Right lobe of liver (tissue), 4 donors: ENCODE data around the gene SYTL1.

Experiments
- CTCF ChIP-seq, 4 donors: fragments of 200-600 bp in 3 of 4; fragments of 450-650 bp in 1 of 4; IDR thresholded peaks; one replicate each; pipeline versions ENCODE4 v1.5.1 to v1.8.0; 2016 to 2022; ENCODE audit warnings: antibody characterized with exemption in 4 of 4, mild to moderate bottlenecking in 2 of 4
- POLR2A ChIP-seq: fragments of 450-650 bp; IDR thresholded peaks from one replicate; pipeline ENCODE4 v1.6.1; 2017; ENCODE audit warnings: antibody characterized with exemption, mild to moderate bottlenecking
- donor health status: DM: no; HTN: no; CAD: no.
- donor health status: DM: no; HTN: no; CAD: no.
- donor health status: DM: no; HTN: yes; CAD: no.

- no peak for TF ChIP-seq CTCF (IDR thresholded peaks at IDR 0.05)
- no peak for TF ChIP-seq POLR2A
These were observed 56.8 kb downstream of the SYTL1 start for GRCh38 chr1:27398405-27399149.
